Measurements from ENCODE around the gene CCDC81.

GRCh38 chr11:86370922-86371594, 3.6 kb upstream of the CCDC81 start:
- TF ChIP-seq CTCF (IDR thresholded peaks at IDR 0.05; ENCODE audit: low read depth, low read length) (no peak), EZH2phosphoT487 (IDR thresholded peaks at IDR 0.05; ENCODE audit: low read depth) (no peak)

All from OCI-LY3 (cell line).